GM18907 (cell line): ENCODE data around the gene LAG3.
A peak's percentile ranks its signal among the peaks of the same experiment; 100 is the strongest.
"Not testable (repeated sequence)": the region's sequence is repeated elsewhere in the genome, so short reads cannot be mapped to it uniquely, and the experiment has no call there.

ENCODE experiments used
- ATAC-seq: cut with Tn5 transposase; IDR thresholded peaks from one replicate; pipeline ENCODE4 v1.9.1; 2021; ENCODE audit warnings: mild to moderate bottlenecking, moderate library complexity; ENCODE audit not compliant: unreplicated experiment

LAG3 gene

DNA sequence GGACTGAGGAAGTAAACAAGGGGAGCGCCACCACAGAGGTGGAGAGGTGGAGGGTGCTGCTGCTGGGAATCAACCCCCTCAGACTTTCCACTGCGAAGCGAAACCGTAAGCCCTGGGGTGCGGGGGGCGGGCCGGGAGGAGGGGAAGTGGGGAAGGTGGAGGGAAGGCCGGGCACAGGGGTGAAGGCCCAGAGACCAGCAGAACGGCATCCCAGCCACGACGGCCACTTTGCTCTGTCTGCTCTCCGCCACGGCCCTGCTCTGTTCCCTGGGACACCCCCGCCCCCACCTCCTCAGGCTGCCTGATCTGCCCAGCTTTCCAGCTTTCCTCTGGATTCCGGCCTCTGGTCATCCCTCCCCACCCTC, at the start of gene LAG3:
TSS of gene LAG3 (plus strand) at position 190 of the 365 bp plus-strand sequence. CDS start 333 bp downstream, outside the sequence.
- no peak for ATAC-seq

DNA sequence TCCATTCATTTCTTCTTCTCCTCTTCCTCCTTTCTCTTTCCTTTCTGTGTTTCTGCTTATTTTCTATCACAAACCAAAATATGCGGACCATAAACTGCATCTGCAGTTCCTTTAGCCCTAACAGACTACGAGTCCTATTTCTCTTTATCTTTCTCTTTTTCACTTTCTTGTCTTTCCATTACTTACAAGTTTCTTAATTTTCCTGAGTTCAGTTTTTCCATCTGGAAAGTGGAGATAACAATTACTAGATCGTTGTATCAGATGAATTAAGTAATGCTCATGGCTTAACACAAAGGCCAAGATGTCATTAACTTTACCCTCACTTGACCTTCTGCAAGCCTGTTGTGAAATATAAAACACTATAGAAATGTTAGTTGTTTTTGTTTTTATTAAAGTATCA, 49.5 kb upstream of the LAG3 start:
- no peak for ATAC-seq

DNA sequence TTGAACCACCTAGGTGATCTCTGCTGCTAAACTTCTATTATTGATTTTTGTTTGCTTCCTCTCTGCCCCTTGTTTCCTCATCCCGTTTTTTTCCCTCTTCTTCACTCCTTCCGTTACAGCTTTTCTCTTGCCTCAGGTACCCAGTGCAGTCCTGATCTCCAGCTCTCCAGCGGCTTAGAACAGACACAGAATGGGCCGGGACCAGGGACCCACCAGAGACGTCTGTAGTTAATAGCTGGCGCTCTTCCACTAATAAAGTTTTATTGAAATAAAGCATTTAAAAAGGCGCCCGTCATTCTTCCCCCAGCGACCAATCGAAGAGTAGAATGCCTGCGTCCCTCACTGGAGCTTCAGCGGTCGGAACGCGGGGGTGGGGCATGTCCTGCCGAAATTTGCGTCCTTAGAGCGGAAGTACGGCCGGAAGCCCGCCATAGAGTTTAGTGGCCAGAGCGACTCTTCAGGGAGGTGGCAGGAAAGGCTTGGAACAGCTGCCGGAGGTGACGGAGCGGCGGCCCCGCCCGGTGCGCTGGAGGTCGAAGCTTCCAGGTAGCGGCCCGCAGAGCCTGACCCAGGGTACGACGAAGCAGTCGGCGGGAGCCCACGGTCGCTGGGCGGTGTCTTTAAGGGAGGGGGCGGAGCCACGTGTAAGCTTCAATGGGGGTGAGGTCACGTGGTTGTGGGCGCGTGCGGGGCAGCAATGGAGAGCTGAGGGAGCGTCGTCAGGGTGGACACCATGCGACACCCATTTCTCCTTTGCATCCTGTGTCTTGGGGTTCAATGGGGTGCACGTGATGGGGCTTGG, 48.5 kb upstream of the LAG3 start, which contains the start of gene COPS7A:
TSS of gene COPS7A (plus strand) at position 440 of the 802 bp plus-strand sequence. CDS start 611 bp downstream, outside the sequence.
- ATAC-seq, result peak; percentile 91

DNA sequence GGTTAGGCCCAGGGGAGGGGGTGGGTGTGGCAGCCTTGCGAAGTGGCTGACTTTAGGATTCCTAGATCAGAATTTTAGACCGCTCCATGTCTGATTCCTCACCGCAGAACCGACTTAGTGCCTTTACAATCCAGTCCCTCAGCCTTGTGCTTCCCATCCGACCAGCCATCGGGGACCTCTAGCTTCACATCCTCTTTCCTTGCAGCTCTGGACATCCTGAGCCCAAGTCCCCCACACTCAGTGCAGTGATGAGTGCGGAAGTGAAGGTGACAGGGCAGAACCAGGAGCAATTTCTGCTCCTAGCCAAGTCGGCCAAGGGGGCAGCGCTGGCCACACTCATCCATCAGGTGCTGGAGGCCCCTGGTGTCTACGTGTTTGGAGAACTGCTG, 47.9 kb upstream of the LAG3 start:
- peak; percentile 32 for ATAC-seq

DNA sequence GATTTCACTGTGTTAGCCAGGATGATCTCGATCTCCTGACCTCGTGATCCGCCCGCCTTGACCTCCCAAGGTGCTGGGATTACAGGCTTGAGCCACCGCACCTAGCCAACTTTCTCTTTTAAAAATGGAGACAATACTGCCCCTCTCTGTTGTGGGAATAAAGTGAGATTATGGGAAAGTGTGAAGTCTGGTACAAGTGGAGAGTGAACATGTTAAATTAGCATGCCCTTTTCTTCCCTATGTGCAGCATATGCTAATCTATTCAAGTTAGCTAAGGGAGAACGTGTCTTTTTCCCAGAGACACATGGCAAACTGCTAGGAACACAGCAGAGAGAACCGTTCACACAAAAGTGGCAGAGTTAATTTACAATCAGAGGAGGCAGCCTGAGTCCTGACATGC, 47.0 kb upstream of the LAG3 start:
- ATAC-seq, result no peak

DNA sequence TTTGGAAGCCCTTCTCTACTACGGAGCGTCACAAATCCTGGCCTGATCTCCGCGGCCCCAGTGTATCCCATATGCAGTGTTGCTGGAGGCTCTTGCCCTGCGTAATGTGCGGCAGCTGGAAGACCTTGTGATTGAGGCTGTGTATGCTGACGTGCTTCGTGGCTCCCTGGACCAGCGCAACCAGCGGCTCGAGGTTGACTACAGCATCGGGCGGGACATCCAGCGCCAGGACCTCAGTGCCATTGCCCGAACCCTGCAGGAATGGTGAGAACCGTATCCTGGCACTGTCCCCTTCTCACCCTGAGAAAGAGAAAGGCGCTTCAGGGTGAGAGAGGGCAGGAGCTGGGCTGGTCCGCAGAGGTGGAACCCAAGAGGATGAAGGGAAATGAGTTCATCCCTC, 43.1 kb upstream of the LAG3 start:
- no peak for ATAC-seq

DNA sequence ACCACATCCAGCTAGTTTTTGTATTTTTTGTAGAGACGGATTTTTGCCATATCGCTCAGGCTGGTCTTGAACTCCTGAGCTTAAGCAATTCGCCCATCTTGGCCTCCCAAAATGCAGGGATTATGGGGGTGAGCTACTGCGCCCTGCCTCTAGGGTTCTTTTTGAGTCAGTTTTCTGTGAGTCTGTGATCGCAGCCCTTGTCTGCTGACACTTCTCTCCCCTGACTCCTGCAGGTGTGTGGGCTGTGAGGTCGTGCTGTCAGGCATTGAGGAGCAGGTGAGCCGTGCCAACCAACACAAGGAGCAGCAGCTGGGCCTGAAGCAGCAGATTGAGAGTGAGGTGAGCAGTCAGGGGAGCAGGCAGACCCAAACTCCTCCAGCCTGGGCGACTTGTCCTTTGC, 42.2 kb upstream of the LAG3 start:
- ATAC-seq, result no peak

DNA sequence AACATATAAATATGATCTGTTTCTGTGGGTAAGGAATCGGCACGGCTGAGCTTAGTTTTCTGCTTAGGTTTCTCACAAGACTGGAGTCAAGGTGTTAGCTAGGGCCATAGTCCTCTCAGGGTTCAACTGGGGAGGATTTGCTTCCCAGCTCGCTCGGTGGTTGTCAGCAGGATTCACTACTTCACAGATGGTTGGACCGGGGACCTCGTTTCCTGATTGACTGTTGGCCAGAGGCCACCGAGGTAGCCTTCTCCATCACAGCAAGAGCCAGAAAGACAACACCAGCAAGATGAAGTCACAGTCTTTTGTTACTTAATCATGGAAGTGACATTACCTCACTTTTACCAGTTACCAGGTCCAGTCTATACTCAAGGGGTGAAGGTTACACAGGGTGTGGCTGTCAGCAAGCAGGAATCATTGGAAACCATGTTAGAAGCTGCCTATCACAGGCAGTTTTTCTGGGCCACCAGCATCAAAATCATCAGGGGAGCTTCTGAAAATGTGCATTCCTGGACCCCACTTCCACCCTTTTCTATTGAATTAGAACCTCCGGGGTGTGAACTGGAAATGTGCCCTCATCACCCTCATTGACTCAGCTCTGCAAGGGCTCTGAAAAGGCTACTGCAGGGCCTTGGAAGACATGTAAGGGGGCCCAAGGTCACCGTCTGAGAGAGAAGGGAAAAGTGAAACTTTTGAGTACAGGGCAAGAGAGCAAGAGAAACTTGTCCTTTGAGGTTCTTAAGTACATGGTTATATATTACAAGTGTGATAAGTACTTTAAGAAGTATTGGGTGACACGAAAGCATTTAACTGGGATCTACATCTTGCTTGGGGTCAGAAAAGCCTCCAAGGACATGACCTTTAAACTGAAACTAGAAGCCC, 37.6 kb upstream of the LAG3 start:
- no peak for ATAC-seq

DNA sequence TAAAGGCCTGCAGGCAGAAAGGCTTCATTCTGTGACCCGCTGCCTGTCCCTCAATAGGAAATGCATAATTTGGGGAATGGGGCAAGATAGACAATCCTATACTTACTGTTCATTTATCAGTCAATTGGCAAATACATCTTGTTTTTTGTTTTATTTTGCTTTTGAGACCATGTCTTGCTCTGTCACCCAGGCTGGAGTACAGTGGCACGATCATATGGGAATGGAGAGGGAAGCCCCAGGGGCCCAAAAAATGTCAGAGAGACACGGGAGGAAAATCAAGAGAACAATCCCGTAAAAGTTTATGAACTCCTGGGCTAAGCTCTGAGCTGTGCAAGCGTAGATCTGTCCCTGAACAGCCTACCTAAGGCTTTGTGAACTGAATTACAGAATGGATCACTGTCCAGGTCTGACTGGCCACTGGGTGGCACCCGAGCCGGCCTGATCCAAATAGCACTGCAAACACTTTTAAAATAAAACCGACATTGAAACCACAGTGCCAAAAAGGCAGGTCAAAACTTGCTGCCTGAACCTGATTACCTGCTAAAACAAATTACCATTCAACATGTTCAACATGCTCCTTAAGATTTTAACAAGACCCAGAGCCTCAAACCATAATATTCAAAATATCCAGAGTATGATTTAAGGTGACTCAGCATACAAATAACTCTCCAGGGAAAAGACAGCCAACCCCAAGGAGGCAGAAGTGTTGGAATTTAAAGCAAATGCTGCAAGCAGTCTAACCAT, 36.7 kb upstream of the LAG3 start:
- no peak for ATAC-seq

DNA sequence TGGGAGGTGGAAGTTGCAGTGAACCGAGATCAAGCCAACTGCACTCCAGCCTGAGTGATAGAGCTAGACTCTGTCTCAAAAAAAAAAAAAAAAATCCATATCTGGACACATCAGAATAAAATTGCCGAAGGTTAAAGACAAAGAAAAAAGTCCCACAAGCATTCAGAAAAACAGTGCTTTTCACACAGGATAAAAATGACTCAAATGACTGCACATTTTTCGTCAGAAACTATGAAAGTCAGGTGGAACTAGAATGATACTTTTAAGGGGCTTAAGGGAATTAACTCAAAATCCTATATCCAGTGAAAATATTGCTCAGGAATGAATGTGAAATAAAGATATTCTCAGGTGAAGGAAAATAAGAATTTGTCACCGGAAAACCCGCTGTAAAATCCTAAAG, 35.6 kb upstream of the LAG3 start:
- ATAC-seq, result no peak

DNA sequence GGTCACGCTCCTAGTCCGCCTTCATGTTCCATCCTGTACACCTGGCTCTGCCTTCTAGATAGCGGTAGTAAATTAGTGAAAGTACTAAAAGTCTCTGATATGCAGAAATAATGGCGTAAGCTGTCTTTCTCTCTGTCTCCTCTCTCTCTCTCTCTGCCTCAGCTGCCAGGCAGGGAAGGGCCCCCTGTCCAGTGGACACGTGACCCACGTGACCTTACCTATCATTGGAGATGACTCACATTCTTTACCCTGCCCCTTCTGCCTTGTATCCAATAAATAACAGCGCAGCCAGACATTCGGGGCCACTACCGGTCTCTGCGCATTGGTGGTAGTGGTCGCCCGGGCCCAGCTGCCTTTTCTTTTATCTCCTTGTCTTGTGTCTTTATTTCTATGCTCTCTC, 30.2 kb upstream of the LAG3 start:
- ATAC-seq, result not testable (repeated sequence)

DNA sequence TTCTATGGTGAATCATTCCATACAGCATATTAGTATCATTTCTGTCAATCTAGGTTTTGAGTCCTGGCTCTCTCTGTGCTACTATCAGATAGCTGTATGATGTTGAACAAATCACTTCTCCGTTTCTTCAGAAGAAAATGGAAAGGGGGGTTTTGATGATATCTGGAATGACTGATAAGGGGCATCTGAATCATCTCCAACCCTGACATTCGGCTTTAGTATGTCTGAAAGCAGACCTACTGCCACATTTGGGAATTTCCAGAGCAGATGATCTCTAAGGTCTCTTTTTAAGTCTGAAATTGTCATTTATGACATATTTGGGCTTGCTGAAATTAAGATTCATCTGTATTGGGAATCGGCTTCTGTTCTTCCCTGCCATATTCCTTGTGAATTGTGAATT, 29.5 kb upstream of the LAG3 start:
- no peak for ATAC-seq

DNA sequence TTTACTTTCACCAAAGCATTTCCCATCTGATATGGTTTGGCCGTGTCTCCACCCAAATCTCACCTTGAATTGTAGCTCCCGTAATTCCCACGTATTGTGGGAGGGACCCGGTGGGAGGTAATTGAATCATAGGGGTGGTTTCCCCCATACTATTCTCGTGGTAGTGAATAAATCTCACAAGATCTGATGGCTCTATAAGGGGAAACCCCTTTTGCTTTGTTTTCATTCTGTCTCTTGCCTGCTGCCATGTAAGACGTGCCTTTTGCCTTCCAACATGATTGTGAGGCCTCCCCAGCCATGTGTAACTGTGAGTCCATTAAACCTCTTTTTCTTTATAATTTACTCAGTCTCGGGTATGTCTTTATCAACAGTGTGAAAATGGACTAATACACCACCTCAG, 29.0 kb upstream of the LAG3 start:
- ATAC-seq, result not testable (repeated sequence)

DNA sequence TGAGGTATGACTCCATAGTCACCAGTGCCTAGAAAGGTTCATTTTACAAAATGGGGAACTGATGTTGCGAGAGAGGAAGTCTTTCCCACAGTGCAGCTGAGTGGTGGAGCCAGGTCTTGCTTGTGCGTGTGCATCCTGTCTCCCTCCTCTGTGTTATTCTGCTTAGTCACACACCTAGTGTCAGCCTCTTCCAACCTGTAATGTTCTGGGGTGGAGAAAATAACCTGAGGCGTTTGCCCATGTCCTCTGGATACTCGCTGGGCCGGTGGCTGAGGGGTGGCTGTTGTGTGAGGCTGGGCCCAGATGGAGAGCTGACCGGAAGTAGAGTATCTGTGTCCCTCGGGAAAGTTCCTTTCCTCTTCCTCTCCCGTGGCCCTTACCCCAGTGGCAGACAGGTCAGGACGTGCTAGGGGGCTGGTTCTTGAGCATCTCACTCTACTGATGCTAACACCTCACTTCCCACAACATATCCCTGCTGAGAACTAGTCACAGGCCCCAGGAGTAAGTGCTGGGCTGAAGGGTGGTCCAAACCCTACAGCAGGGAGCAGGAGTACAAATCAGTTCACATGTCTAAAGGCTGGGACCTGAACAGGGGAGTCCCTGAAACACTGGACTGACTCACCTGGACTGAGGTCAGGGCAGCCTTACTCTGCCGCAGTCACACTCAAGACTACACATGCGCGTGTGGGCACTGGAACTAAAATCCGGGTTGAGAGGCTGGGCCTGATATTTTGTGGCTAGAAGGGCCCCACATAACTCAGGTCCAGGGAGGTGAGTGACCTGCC, 26.4 kb upstream of the LAG3 start:
- no peak for ATAC-seq

DNA sequence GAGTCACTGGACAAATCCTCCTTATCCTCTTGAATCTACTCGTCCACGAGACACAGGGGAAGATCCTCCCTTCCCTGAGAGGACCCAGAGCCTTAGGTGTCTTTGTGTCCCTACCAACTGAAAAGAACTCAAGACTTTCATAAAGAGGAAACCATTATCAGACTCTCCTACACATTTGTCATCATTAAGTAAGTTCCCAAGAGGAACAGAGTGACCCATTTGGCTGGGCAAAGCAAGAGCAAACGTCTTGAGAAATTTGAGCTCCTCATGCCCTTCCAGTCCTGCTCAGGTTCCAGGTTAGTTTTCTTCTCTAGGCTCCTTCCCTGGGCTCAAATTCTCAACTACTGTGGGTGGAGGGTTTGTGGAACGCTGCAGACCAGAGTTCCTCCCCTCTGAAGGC, 25.1 kb upstream of the LAG3 start:
- ATAC-seq, result no peak

DNA sequence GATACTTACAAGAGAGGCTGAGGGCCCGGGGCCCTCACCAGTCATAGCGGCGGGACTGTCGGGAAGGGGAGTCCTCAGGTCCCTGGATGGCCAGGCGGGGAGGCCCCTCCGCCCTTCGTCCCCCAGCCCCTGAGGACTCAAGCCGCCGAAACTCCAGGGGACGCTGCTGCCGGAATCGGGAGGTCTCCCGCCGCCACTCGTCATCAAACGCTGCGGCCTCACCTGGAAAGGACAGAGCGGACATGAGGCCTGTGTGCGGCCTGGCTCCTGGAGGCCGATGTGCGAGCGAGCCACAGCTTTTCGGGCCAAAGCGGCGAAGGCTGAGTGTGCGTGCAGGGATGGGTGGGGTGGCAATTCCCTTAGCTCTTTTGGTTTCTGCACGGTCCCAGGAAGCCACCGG, 23.6 kb upstream of the LAG3 start:
- ATAC-seq, result no peak

DNA sequence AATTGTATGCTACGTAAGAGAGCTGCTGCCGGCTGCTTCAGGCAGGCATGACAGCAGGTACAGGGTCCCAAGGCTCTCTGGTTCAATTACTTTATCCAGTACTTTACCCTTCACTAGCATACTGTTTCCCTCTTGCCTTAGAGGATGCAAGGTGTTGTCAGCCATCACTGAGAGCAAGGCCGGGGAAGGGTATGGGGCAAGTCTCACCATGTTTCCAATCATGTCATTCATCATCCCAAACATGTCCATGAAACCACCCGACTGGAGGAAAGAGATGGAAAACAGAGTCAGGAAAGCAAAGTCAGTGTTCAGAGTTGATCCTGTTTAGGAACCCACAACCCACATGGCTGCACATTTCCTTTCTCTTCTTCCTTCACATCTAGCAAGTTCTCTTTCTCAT, 21.8 kb upstream of the LAG3 start:
- ATAC-seq, result no peak

DNA sequence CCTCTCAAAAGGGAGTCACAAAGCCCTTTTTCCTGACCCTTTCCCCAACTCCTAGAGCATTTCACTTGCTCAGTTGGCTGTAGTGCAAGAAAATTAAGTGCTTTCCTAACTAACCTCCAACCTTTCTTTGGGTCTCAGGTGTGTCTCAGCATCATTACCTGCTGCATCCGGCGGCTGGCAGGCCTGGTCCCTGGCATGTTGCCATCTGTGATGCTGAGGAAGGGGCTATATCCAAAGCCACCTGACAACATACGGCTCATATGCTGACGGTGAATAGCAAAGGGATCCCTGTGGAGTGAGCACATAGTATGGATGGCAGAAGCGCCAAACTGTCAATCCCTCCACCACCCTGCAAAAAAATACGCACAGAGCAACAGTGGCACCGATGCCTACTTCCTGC, 20.6 kb upstream of the LAG3 start:
- no peak for ATAC-seq

DNA sequence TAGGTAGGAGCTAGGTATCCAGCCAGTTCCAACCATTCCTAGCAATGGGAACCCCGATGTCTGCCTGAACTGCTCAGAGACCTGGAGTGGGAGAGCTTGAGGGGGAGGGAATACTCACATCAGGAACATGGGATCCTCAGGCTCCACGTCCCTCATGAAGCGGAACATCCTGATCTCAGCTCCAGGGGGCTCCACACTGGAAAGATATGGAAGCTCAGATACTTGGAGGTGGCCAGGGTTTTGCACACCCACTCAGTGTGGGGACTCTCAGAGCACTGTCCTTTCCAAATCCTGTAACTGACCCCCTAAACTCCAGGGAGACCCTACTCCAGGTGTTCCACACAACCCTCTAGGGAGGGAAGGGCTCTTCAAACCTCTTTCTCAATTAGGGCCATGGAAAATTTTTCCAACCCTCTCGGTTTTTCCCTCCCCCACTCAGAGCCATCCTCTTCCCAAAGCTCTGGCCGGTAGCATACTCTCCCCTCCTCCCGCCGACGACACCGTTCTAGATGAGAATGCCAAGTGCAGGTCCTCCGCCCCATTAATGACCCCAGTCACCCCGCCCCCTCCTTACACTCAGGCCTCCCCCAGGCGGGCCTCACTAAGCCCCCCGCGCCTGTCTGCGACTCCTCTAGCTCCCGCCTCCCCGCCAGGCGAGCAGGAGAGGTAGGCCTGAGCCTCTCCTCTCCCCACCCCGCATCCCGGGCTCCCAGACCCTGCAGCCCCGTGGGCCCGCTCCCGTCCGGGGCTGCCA, 20.0 kb upstream of the LAG3 start:
- no peak for ATAC-seq
